GM19099 (cell line): Measurements from ENCODE around the gene RNF19B.

Source experiments
- POLR2A ChIP-seq: IDR thresholded peaks from 3 replicates; pipeline ENCODE4 v1.6.1; 2011; ENCODE audit warnings: low read depth; ENCODE audit not compliant: insufficient read length; ENCODE audit errors: extremely low read depth

Gene RNF19B

GRCh38 chr1:32928285-32928684 is 36.3 kb downstream of the RNF19B start:
- no peak for TF ChIP-seq POLR2A

- TF ChIP-seq POLR2A = no peak
Measured at GRCh38 chr1:32927441-32927840, 37.2 kb downstream of the RNF19B start.

- no peak for TF ChIP-seq POLR2A
Measured at GRCh38 chr1:32926562-32926961, 38.0 kb downstream of the RNF19B start.

GRCh38 chr1:32925403-32926162 is 39.0 kb downstream of the RNF19B start:
- no peak for TF ChIP-seq POLR2A

GRCh38 chr1:32924881-32925344 is 39.7 kb downstream of the RNF19B start:
- no peak for TF ChIP-seq POLR2A

- no peak for TF ChIP-seq POLR2A
Measured at GRCh38 chr1:32920833-32921232, 43.8 kb downstream of the RNF19B start.

GRCh38 chr1:32919811-32920733 is 44.5 kb downstream of the RNF19B start:
- TF ChIP-seq POLR2A = no peak

GRCh38 chr1:32918179-32918578 is 46.4 kb downstream of the RNF19B start:
- TF ChIP-seq POLR2A = no peak

GRCh38 chr1:32917521-32917920 is 47.1 kb downstream of the RNF19B start:
- no peak for TF ChIP-seq POLR2A

GRCh38 chr1:32915766-32916706 is 48.6 kb downstream of the RNF19B start:
- no peak for TF ChIP-seq POLR2A

GRCh38 chr1:32910319-32910718 is 54.3 kb downstream of the RNF19B start:
- no peak for TF ChIP-seq POLR2A

GRCh38 chr1:32907435-32907834 is 57.2 kb downstream of the RNF19B start:
- no peak for TF ChIP-seq POLR2A

GRCh38 chr1:32906654-32907053 is 58.0 kb downstream of the RNF19B start:
- TF ChIP-seq POLR2A = no peak

GRCh38 chr1:32904797-32905196 is 59.8 kb downstream of the RNF19B start:
- no peak for TF ChIP-seq POLR2A

- TF ChIP-seq POLR2A = no peak
Measured at GRCh38 chr1:32903991-32904785, 60.4 kb downstream of the RNF19B start.

GRCh38 chr1:32902535-32902920 is 62.1 kb downstream of the RNF19B start:
- TF ChIP-seq POLR2A = no peak
